Transverse colon (tissue), 4 donors: ENCODE measurements around the gene RCSD1. TPM values are rescaled to one million over a fixed set of nuclear protein-coding genes. Genes with fewer than 3 reads are reported as not detected.
A peak's percentile ranks its signal among the peaks of the same experiment; 100 is the strongest.

Experiments
- DNase-seq: peaks from one replicate; pipeline ENCODE4 v3.0.0-alpha.2; 2019
- H3K27ac ChIP-seq, 4 donors: fragments of 200-600 bp; sonication (generic); 2 replicates each; pipeline ENCODE4 v1.5.1; 2016 to 2018; ENCODE audit warnings: inconsistent platforms in 4 of 4
- H3K27me3 ChIP-seq: fragments of 200-600 bp; sonication (generic); 2 replicates; pipeline ENCODE4 v1.5.1; 2017; ENCODE audit warnings: inconsistent platforms
- H3K36me3 ChIP-seq, 4 donors: fragments of 200-600 bp; sonication (generic); 2 replicates each; pipeline ENCODE4 v1.5.1; 2017 to 2019; ENCODE audit warnings: inconsistent platforms in 4 of 4
- H3K4me1 ChIP-seq, 4 donors: fragments of 200-600 bp; sonication (generic); 2 replicates each; pipeline ENCODE4 v1.5.1; 2017 to 2020; ENCODE audit warnings: inconsistent platforms in 4 of 4
- H3K4me3 ChIP-seq, 4 donors: fragments of 200-600 bp; sonication (generic); 1 replicate in 1 of 4; 2 replicates in 3 of 4; pipeline versions ENCODE4 v1.5.1 to v1.6.1; 2017 to 2019; ENCODE audit warnings: inconsistent platforms in 4 of 4
- H3K9me3 ChIP-seq, 2 donors: fragments of 200-600 bp; sonication (generic); 2 replicates each; pipeline ENCODE4 v1.5.1; 2017 to 2019; ENCODE audit warnings: inconsistent platforms in 2 of 2
- EP300 ChIP-seq: sonication (generic); formaldehyde crosslinking; IDR thresholded peaks from one replicate; pipeline ENCODE4 v1.6.1; 2017; ENCODE audit warnings: antibody characterized with exemption, low read depth
- POLR2A ChIP-seq: fragments of 450-650 bp; IDR thresholded peaks from one replicate; pipeline ENCODE4 v1.6.1; 2016; ENCODE audit warnings: antibody characterized with exemption, mild to moderate bottlenecking, moderate library complexity
- POLR2AphosphoS5 ChIP-seq, 3 donors: sonication (generic); formaldehyde crosslinking; IDR thresholded peaks; one replicate each; pipeline ENCODE4 v1.6.1; 2016; ENCODE audit warnings: antibody characterized with exemption in 3 of 3
- WGBS, 2 donors: methylation state at CpG; one replicate each; pipeline ENCODE4 v1.1.5; 2018; ENCODE audit warnings: low coverage in 1 of 2; 5-methylcytosine and 5-hydroxymethylcytosine counted together
- in situ Hi-C, 4 donors: fragments of 200-750 bp; cut with MboI; loops; one replicate each; pipeline versions ENCODE4 v1.15.0 to v1.15.1; 2017; ENCODE audit warnings: low sequenced_read_pairs in 3 of 4, low pct_ligation_motif_present in 1 of 4, low pct_unique_long_range_greater_than_20kb in 1 of 4
- intact Hi-C: fragments of 100-400 bp; cut with DNase I; formaldehyde crosslinking; loops from one replicate; pipeline ENCODE4 v1.15.1; 2023; ENCODE audit warnings: low total_unique reads
- total RNA-seq, 4 donors: library from RNA; depleted of rRNA; stranded (reverse); fragments of >200 nt; gene quantifications; one replicate each; pipeline ENCODE4 v1.1.0, GENCODE V29; 2016
- TF ChIP-seq, protein P1 (sequence below), 5 experiments: fragments of 200-600 bp in 3 of 5; fragments of 450-650 bp in 2 of 5; sonication (generic) in 3 of 5; IDR thresholded peaks; 1 replicate in 2 of 5; 2 replicates in 3 of 5; pipeline ENCODE4 v1.5.1; 2016 to 2017; ENCODE audit warnings: antibody characterized with exemption in 5 of 5, inconsistent platforms in 3 of 5, mild to moderate bottlenecking in 2 of 5, moderate library complexity in 1 of 5

Gene RCSD1
- total RNA-seq, 4 donors from 2014 or later, result 6.0 to 29.2 (median 15.9) TPM

- peaks cover 4 to 22% (median 7%) of the 10 kb centered on the region in 4 donors for H3K4me1 ChIP-seq
- WGBS, 2 donors, result 26 to 45% methylated on average over 3 of the region's 3 CpGs
- no peak for TF ChIP-seq POLR2A
- TF ChIP-seq EP300, result no peak
- no peaks in the 10 kb centered on the region for H3K27me3 ChIP-seq
- no peaks in the 10 kb centered on the region for H3K9me3 ChIP-seq
- no peak overlapping the region for H3K27ac ChIP-seq
- in situ Hi-C loops (no loop called here), intact Hi-C loops (loop anchor here (10.0 kb wide), 1 partner anchor 1630 kb away; no protein-coding TSS in a partner anchor)
- no peaks in the 10 kb centered on the region for H3K36me3 ChIP-seq
- DNase-seq, result no peak
- H3K4me3 ChIP-seq, result no peak overlapping the region
These were observed 15.1 kb downstream of the RCSD1 start for GRCh38 chr1:167645140-167645541.

GRCh38 chr1:167645625-167646414 lies 15.8 kb downstream of the RCSD1 start:
- no peak for DNase-seq
- Histone ChIP-seq H3K4me3 (no peak overlapping the region), H3K27ac (no peak overlapping the region), H3K27me3 (no peaks in the 10 kb centered on the region), H3K9me3 (no peaks in the 10 kb centered on the region), H3K4me1 (peaks cover 4 to 29% (median 10%) of the 10 kb centered on the region in 4 donors), H3K36me3 (no peaks in the 10 kb centered on the region)
- intact Hi-C loops, result loop anchor here (10.0 kb wide), 1 partner anchor 1631 kb away; no protein-coding TSS in a partner anchor
- no peak for TF ChIP-seq EP300
- TF ChIP-seq, protein P1, sequence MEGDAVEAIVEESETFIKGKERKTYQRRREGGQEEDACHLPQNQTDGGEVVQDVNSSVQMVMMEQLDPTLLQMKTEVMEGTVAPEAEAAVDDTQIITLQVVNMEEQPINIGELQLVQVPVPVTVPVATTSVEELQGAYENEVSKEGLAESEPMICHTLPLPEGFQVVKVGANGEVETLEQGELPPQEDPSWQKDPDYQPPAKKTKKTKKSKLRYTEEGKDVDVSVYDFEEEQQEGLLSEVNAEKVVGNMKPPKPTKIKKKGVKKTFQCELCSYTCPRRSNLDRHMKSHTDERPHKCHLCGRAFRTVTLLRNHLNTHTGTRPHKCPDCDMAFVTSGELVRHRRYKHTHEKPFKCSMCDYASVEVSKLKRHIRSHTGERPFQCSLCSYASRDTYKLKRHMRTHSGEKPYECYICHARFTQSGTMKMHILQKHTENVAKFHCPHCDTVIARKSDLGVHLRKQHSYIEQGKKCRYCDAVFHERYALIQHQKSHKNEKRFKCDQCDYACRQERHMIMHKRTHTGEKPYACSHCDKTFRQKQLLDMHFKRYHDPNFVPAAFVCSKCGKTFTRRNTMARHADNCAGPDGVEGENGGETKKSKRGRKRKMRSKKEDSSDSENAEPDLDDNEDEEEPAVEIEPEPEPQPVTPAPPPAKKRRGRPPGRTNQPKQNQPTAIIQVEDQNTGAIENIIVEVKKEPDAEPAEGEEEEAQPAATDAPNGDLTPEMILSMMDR (IDR thresholded peaks at IDR 0.05), result no peak
- TF ChIP-seq POLR2AphosphoS5 (IDR thresholded peaks at IDR 0.05), result no peak
- TF ChIP-seq POLR2A, result no peak
- in situ Hi-C loops, result no loop called here
- 86 to 89% methylated on average over 14 to 15 of the region's 15 CpGs for WGBS, 2 donors

DNA sequence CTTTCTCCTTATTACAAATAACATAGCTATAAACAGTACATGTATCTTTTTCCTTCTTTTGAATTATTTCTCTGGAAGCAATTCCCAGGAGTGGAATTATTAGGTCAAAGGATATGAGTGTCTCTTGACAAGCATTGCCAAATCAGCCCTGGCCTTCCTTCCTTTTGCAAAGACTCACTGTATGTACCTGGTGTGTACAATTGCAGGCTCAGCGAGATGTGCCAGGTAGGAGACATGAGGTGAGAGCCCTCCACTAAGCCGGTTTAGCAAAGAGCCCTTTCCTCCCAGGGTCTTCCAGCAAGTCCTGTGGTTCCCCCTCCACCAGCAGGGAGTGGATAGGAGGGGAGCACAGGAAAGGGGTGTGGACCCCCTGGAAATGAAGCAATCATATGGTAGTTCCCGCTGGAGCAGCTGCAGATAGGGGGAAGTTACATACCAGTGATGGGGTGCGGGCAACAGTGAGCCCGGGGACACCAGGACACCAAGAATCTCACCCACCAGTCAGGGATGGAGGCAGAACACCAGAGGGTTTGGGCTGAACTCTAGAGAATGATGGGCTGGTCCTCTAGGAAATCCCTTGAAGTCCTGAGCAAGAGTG lies 18.3 kb downstream of the RCSD1 start:
- no peak for TF ChIP-seq EP300
- TF ChIP-seq, protein P1 (IDR thresholded peaks at IDR 0.05), result no peak
- intact Hi-C loops (loop anchor here (10.0 kb wide), 1 partner anchor 1634 kb away; no protein-coding TSS in a partner anchor), in situ Hi-C loops (no loop called here)
- Histone ChIP-seq H3K4me1 (peaks cover 4 to 39% (median 11%) of the 10 kb centered on the region in 4 donors), H3K4me3 (no peak overlapping the region), H3K36me3 (no peaks in the 10 kb centered on the region), H3K9me3 (no peaks in the 10 kb centered on the region), H3K27me3 (no peaks in the 10 kb centered on the region), H3K27ac (peak overlapping the region in 3 of 4 donors; percentile 7 to 52 (median 40))
- 86 to 100% methylated on average over 1 to 5 of the region's 5 CpGs for WGBS, 2 donors
- no peak for DNase-seq

GRCh38 chr1:167648978-167649744 lies 19.1 kb downstream of the RCSD1 start:
- Histone ChIP-seq H3K4me1 (peaks cover 4 to 47% (median 11%) of the 10 kb centered on the region in 4 donors), H3K36me3 (no peaks in the 10 kb centered on the region), H3K27ac (peak overlapping the region; percentile 7 to 52 (median 38)), H3K27me3 (no peaks in the 10 kb centered on the region), H3K4me3 (no peak overlapping the region), H3K9me3 (no peaks in the 10 kb centered on the region)
- intact Hi-C loops (loop anchor here (10.0 kb wide), 1 partner anchor 1634 kb away; no protein-coding TSS in a partner anchor), in situ Hi-C loops (no loop called here)
- WGBS, 2 donors, result 75 to 82% methylated on average over 4 to 8 of the region's 8 CpGs
- DNase-seq, result no peak
- TF ChIP-seq, protein P1 (IDR thresholded peaks at IDR 0.05), result no peak
- TF ChIP-seq POLR2AphosphoS5 (IDR thresholded peaks at IDR 0.05), result no peak
- TF ChIP-seq POLR2A, result no peak
